ENCODE measurements around the gene SCYGR1.

The SCYGR1 gene

DNA sequence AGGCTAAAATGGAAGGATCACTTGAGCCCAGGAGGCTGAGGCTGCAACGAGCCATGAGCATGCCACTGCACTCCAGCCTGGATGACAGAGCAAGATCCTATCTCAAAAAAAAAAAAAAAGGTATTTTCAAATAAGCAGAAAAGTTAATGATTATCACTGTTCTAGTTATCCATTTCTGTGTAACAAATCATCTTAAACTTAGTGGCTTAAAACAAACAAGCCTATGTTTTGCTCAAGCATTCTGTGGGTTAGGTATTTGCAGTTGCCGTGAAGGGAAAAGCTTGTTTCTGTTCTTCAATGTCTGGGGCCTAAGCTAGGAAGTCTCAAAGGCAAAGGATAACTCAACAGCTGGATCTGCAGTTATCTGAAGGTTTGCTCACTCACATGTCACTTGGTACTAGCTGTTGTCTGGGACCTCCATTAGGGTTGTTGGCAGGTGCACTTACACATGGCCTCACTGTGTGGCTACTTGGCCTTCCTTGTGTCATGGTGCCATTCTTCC, 48.6 kb downstream of the SCYGR1 start:
- no peak overlapping the region for H3K4me3 ChIP-seq (ENCODE audit: low read length)
- no peak for TF ChIP-seq ZNF274 (IDR thresholded peaks at IDR 0.05; ENCODE audit: low read depth, low read length)

Data from GM08714 (cell line).